MM.1S (cell line): ENCODE results near the gene CALM1.

Experiments used
- DNase-seq: peaks from one replicate; pipeline ENCODE4 v3.0.0-alpha.2; 2015
- H2AFZ ChIP-seq: fragments of 300-600 bp; sonication (generic); 2 replicates; pipeline ENCODE4 v1.6.0; 2016; ENCODE audit warnings: antibody characterized with exemption, low read length
- H3F3A ChIP-seq: fragments of 300-600 bp; sonication (generic); 2 replicates; pipeline ENCODE4 v1.6.1; 2016; ENCODE audit warnings: mild to moderate bottlenecking, antibody characterized with exemption, low read length, moderate library complexity, mixed read lengths; ENCODE audit not compliant: insufficient read depth
- H3K27ac ChIP-seq: fragments of 300-600 bp; sonication (generic); 2 replicates; pipeline ENCODE4 v1.5.1; 2016; ENCODE audit warnings: mild to moderate bottlenecking, low read length
- H3K27me3 ChIP-seq: fragments of 300-600 bp; sonication (generic); replicated peaks from 2 replicates; pipeline ENCODE4 v1.6.0; 2016; ENCODE audit warnings: low read length; ENCODE audit not compliant: insufficient read depth
- H3K36me3 ChIP-seq: fragments of 300-600 bp; sonication (generic); replicated peaks from 2 replicates; pipeline ENCODE4 v1.6.1; 2016; ENCODE audit warnings: mild to moderate bottlenecking, low read length, mixed read lengths; ENCODE audit not compliant: insufficient read depth
- H3K4me1 ChIP-seq: fragments of 300-600 bp; sonication (generic); 2 replicates; pipeline ENCODE4 v1.6.1; 2016; ENCODE audit warnings: low read length, mixed read lengths
- H3K4me2 ChIP-seq: fragments of 300-600 bp; sonication (generic); 2 replicates; pipeline ENCODE4 v1.6.0; 2016; ENCODE audit warnings: low read depth, low read length
- H3K4me3 ChIP-seq: fragments of 300-600 bp; sonication (generic); 2 replicates; pipeline ENCODE4 v1.5.1; 2016; ENCODE audit warnings: low read length, mixed read lengths
- H3K79me2 ChIP-seq: fragments of 300-600 bp; sonication (generic); 2 replicates; pipeline ENCODE4 v1.6.1; 2016; ENCODE audit warnings: mixed run types, low read length, mixed read lengths
- H3K9ac ChIP-seq: fragments of 300-600 bp; sonication (generic); 2 replicates; pipeline ENCODE4 v1.6.1; 2016; ENCODE audit warnings: low read length, mixed read lengths
- H3K9me2 ChIP-seq: fragments of 300-600 bp; sonication (generic); replicated peaks from 2 replicates; pipeline ENCODE4 v1.6.1; 2016; ENCODE audit warnings: mild to moderate bottlenecking, low read length, mixed read lengths; ENCODE audit not compliant: insufficient read depth
- H3K9me3 ChIP-seq: fragments of 300-600 bp; sonication (generic); replicated peaks from 2 replicates; pipeline ENCODE4 v1.6.1; 2016; ENCODE audit warnings: mild to moderate bottlenecking, low read length, mixed read lengths; ENCODE audit not compliant: insufficient read depth
- H4K20me1 ChIP-seq: fragments of 300-600 bp; sonication (generic); 2 replicates; pipeline ENCODE4 v1.6.1; 2016; ENCODE audit warnings: mild to moderate bottlenecking, low read length, moderate library complexity, mixed read lengths; ENCODE audit not compliant: insufficient read depth
- CTCF ChIP-seq: fragments of 300-600 bp; sonication (generic); IDR thresholded peaks from 2 replicates; pipeline ENCODE4 v1.5.1; 2016; ENCODE audit warnings: antibody characterized with exemption, low read length, mixed read lengths
- EZH2 ChIP-seq: fragments of 300-600 bp; sonication (generic); optimal IDR thresholded peaks from 2 replicates; pipeline ENCODE3; 2017; ENCODE audit warnings: low read depth, mild to moderate bottlenecking, antibody characterized with exemption, low read length, mixed read lengths
- EZH2phosphoT487 ChIP-seq: fragments of 300-600 bp; sonication (generic); IDR thresholded peaks from 2 replicates; pipeline ENCODE4 v1.6.1; 2018; ENCODE audit warnings: antibody characterized with exemption, low read length

CALM1 gene

GRCh38 chr14:90382491-90383125 lies 14.2 kb upstream of the CALM1 start:
- peak overlapping the region; percentile 63 for H2AFZ ChIP-seq
- H3K79me2 ChIP-seq: no peaks in the 10 kb centered on the region
- 0 out of 2 replicates have a peak, but pooled peaks cover 11% of the 10 kb centered on the region for H3F3A ChIP-seq
- peak overlapping the region; percentile 78 for H3K4me3 ChIP-seq
- peak overlapping the region; percentile 99 for H3K9ac ChIP-seq
- no peaks in the 10 kb centered on the region for H3K27me3 ChIP-seq
- H3K9me2 ChIP-seq: no peaks in the 10 kb centered on the region
- H3K27ac ChIP-seq: peak overlapping the region; percentile 90
- H4K20me1 ChIP-seq: no peaks in the 10 kb centered on the region
- TF ChIP-seq CTCF (no peak), EZH2phosphoT487 (no peak), EZH2 (no peak)
- no peaks in the 10 kb centered on the region for H3K36me3 ChIP-seq
- H3K9me3 ChIP-seq: no peaks in the 10 kb centered on the region
- peak; percentile 39 for DNase-seq
- H3K4me1 ChIP-seq: 0 out of 2 replicates have a peak, but pooled peaks cover 8% of the 10 kb centered on the region
- H3K4me2 ChIP-seq: peak overlapping the region; percentile 83; the same call in 1 of the 2 replicates

GRCh38 chr14:90383126-90383730 lies 13.6 kb upstream of the CALM1 start:
- H3K36me3 ChIP-seq: no peaks in the 10 kb centered on the region
- TF ChIP-seq EZH2phosphoT487: no peak
- TF ChIP-seq CTCF: no peak
- TF ChIP-seq EZH2: no peak
- H3K27me3 ChIP-seq: no peaks in the 10 kb centered on the region
- peak overlapping the region; percentile 90 for H3K27ac ChIP-seq
- H3K4me1 ChIP-seq: 0 out of 2 replicates have a peak, but pooled peaks cover 8% of the 10 kb centered on the region
- DNase-seq: peak; percentile 96
- peak overlapping the region; percentile 78 for H3K4me3 ChIP-seq
- peak overlapping the region; percentile 86 for H3K4me2 ChIP-seq
- no peaks in the 10 kb centered on the region for H3K9me3 ChIP-seq
- no peaks in the 10 kb centered on the region for H3K79me2 ChIP-seq
- 0 out of 2 replicates have a peak, but pooled peaks cover 11% of the 10 kb centered on the region for H3F3A ChIP-seq
- H3K9me2 ChIP-seq: no peaks in the 10 kb centered on the region
- peak overlapping the region; percentile 99 for H3K9ac ChIP-seq
- peak overlapping the region; percentile 63 for H2AFZ ChIP-seq
- no peaks in the 10 kb centered on the region for H4K20me1 ChIP-seq

GRCh38 chr14:90383731-90384542 lies 12.9 kb upstream of the CALM1 start:
- Histone ChIP-seq H2AFZ (peak overlapping the region; percentile 54), H3K27ac (peak overlapping the region; percentile 90), H4K20me1 (no peaks in the 10 kb centered on the region)

More at GRCh38 chr14:90383731-90384542, 12.9 kb upstream of the CALM1 start:
- Histone ChIP-seq H3K4me1 (peaks cover 13% of the 10 kb centered on the region; the same call in 1 of the 2 replicates), H3K79me2 (no peaks in the 10 kb centered on the region), H3K9me3 (no peaks in the 10 kb centered on the region), H3K9ac (peak overlapping the region; percentile 89), H3K4me2 (peak overlapping the region; percentile 86), H3K9me2 (no peaks in the 10 kb centered on the region), H3K4me3 (peak overlapping the region; percentile 62), H3F3A (0 out of 2 replicates have a peak, but pooled peaks cover 11% of the 10 kb centered on the region), H3K36me3 (no peaks in the 10 kb centered on the region), H3K27me3 (no peaks in the 10 kb centered on the region)
- TF ChIP-seq CTCF: no peak
- no peak for TF ChIP-seq EZH2phosphoT487
- TF ChIP-seq EZH2: no peak
- DNase-seq: peak; percentile 35
